ENCODE measurements around the gene CIPC. TPM values are rescaled to one million over a fixed set of nuclear protein-coding genes. Genes with fewer than 3 reads are reported as not detected.

The CIPC gene
- total RNA-seq, 2 donors from 2014 or later: 11.2 to 13.4 TPM

DNA sequence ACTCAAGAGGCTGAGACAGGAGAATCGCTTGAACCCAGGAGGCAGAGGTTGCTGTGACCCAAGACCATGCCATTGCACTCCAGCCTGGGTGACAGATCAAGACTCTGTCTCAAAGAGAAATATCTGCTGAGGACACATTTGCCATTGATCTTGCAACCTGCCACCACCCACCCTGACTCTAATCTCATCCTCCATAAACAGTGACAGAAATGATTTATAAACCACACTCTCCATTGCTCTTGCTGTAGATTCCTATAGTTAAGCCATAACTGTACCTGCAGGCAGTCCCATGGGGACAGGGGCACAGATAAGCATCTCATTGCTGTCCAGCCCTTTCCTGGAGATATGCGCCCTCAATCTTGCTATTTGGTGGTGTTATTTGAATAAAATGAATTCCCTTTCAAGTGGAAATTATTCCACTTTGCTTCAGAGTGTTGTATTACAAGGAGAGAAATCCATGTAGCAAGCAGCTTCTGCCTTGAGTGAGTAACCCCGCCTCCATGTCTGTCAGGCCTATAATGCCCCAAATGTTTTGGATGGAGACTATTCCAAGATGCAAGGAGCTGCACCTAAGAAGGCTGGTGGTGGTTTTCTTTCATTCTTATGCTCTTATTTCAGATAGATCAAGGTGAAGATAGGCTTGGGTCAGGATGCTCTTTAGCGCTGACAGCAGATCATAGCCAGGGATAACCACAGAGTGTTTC lies 46.5 kb downstream of the CIPC start:
- Mint-ChIP-seq H3K36me3 (ENCODE audit: low read depth) (peaks cover 5% of the 10 kb centered on the region), H3K27me3 (peaks cover 76% of the 10 kb centered on the region), H3K4me1 (peaks cover 23% of the 10 kb centered on the region), H3K27ac (no peak overlapping the region), H3K4me3 (no peak overlapping the region)
- ATAC-seq (no peak), DNase-seq (no peak)
- H3K9me3 ChIP-seq (ENCODE audit: control insufficient read depth, low read length, poor library complexity, severe bottlenecking): no peaks in the 10 kb centered on the region

DNA sequence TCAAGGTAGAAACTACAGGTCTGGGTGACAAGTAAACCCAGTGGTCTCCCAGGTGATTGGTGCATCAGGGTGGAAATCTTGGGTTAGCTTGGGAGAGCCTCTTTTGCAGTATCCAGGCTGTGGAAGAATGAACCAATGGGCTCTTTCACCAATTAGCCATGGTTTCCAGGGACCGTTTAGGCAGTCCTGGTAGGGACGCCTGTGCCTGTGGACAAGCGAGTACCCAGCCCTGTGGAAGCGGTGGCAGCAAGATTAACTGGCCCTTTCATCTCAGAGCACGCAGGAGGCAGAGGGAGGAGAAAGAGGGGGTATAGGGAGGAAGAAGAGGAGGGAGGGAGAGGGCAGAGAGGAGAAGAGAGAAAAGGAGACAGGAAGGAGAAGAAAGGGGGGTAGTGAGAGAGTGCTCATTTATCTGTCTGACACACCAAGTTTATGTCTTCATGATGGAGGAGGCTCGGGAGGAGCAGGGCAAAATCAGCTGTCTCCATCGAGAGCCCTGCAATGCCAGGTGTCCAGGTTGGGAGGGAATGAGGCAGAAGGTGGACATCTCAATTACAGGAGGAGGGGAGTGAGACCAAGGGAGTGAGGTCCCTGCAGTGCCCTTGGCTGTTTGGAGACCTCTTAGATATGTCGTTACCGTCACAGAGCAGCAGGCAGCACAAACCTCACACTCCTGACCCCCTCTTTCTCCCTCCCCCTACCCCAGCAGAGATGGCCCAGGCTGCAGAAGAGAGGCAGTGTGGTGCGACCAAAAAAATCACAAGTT lies 48.1 kb downstream of the CIPC start:
- Mint-ChIP-seq H3K27me3 (peaks cover 72% of the 10 kb centered on the region), H3K4me3 (no peak overlapping the region), H3K36me3 (ENCODE audit: low read depth) (peaks cover 5% of the 10 kb centered on the region), H3K4me1 (peaks cover 17% of the 10 kb centered on the region), H3K27ac (no peak overlapping the region)
- no peak for DNase-seq
- no peak for ATAC-seq
- H3K9me3 ChIP-seq (ENCODE audit: control insufficient read depth, low read length, poor library complexity, severe bottlenecking): no peaks in the 10 kb centered on the region

DNA sequence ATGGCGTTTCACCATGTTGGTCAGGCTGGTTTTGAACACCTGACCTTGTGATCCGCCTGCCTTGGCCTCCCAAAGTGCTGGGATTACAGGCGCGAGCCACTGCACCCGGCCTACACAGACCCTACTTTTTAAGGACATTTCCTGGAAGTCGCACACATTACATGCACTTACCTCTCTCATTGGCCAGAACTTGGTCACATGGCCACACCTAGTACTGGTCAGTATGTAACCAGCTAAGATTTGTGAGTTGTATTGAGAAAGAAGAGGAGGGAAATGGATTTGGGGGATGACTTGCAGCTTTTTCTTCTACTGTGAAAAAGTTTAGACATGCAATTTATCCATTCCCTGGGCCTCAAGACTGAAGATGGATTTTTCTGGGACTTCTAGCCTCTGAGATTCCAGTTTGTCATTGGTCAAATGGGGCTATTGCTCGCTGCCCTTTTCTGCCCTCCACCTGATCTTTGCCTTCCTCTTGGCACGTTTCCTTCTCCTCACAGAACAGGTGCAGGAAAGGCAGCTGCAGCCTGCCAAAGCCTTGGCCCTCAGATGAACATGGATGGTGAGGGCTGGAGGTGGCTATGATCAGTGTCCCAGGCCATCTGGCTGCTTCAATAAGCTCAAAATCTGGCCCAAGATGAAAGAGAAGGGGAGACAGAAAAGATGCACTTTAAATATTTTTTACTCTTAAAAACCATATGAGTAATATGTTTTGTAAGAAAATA lies 50.6 kb downstream of the CIPC start:
- Mint-ChIP-seq H3K27ac (no peak overlapping the region), H3K27me3 (peaks cover 68% of the 10 kb centered on the region), H3K36me3 (ENCODE audit: low read depth) (no peaks in the 10 kb centered on the region), H3K4me1 (peaks cover 7% of the 10 kb centered on the region), H3K4me3 (no peak overlapping the region)
- no peak for DNase-seq
- H3K9me3 ChIP-seq (ENCODE audit: control insufficient read depth, low read length, poor library complexity, severe bottlenecking): no peaks in the 10 kb centered on the region
- ATAC-seq: no peak

DNA sequence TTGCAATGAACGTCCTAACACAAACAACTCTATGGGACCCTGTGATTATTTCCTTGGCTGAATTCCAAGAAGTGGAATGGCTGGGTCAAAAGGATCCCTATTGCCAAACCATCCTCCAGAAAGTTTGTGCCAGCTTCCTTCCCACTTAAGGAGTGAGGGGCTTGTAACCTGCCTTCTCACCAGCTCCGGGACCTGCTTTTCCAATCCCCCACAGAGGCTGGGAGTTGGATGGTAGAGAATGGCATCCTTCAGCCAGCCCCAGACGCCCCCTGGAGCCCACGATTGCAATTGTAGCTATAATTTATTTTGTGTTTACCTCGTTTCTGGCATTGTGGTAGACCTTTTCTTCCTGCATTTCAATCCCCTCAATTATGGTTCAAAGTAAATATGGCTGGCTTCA lies 53.2 kb downstream of the CIPC start:
- Mint-ChIP-seq H3K27me3 (peaks cover 67% of the 10 kb centered on the region), H3K36me3 (ENCODE audit: low read depth) (peaks cover 2% of the 10 kb centered on the region), H3K27ac (no peak overlapping the region), H3K4me1 (peaks cover 1% of the 10 kb centered on the region), H3K4me3 (no peak overlapping the region)
- H3K9me3 ChIP-seq (ENCODE audit: control insufficient read depth, low read length, poor library complexity, severe bottlenecking): no peaks in the 10 kb centered on the region
- ATAC-seq (no peak), DNase-seq (no peak)

DNA sequence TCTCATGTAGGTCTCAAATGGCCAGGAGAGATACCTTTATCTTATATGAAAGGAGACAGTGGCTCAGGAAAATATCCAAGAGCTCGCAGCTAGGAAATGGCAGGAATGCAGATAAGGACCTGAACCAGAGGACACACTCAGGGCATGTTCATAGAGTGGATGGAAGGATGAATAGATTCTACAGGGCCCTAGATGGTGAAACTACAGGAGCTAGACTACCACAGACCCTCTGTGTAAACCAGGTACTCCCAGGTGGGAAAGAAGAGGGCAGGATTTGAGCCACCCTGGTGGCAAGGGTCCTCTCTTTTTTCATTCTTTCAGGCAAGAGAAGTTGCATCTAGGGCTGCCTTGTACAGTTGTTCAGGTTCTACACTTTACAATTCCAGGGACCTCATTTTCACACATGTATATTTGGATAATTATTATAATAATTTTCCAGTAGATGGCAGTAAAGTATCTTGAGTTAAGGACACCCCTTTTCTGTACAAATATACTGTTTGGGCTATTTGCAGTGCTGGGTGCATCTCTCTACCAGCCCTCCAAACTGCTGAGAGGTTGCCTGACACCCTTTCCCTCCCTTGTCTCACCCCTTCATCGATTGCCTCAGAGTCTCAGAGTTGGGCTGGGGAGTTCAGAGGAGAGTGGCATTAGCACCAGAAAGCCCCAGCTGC lies 54.0 kb downstream of the CIPC start:
- H3K4me1 Mint-ChIP-seq: no peaks in the 10 kb centered on the region
- DNase-seq: no peak
- H3K4me3 Mint-ChIP-seq: no peak overlapping the region
- H3K9me3 ChIP-seq (ENCODE audit: control insufficient read depth, low read length, poor library complexity, severe bottlenecking): no peaks in the 10 kb centered on the region
- ATAC-seq: peak; percentile 59
- peaks cover 67% of the 10 kb centered on the region for H3K27me3 Mint-ChIP-seq
- peaks cover 2% of the 10 kb centered on the region for H3K36me3 Mint-ChIP-seq (ENCODE audit: low read depth)
- H3K27ac Mint-ChIP-seq: no peak overlapping the region

DNA sequence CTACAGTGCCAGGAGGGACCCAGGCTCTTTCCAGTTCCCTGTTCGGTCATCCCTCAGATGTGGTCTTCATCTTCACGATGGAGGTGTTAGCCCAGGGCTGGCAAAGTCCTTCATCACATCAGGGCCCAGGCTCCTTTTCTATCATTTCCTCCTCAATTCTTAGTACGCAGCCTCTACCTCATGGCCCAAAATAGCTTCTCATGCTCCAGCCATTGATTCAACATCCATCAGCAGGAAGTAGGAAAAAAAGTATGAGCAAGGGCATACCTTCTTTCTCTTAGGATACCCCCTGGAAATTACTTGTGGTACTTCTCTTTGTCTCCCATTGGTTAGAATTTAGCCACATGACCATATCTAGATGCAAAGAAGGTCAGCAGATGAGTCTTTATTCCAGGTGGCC lies 55.7 kb downstream of the CIPC start:
- Mint-ChIP-seq H3K27me3 (peaks cover 74% of the 10 kb centered on the region), H3K27ac (no peak overlapping the region), H3K4me3 (no peak overlapping the region), H3K4me1 (no peaks in the 10 kb centered on the region), H3K36me3 (ENCODE audit: low read depth) (peaks cover 5% of the 10 kb centered on the region)
- DNase-seq (no peak), ATAC-seq (no peak)
- no peaks in the 10 kb centered on the region for H3K9me3 ChIP-seq (ENCODE audit: control insufficient read depth, low read length, poor library complexity, severe bottlenecking)

DNA sequence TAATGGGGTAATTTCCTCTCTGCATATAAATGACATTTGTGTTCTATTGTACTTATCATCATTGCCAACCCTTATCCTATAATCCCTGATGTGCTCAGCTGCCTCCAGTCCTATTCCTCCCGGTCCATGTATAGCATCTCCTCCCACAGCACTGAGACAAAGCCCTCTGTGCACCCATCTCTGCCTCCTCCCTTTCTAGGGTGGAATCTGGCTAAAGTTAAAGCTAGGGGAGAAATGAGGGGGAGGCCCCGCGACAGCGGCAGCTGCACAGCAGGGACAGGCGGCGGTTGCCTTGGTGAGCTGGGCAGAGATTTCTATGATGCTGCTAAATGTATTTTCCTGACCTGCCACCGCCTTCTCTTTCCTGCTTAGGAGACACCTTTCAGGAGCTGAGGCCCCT lies 56.4 kb downstream of the CIPC start:
- Mint-ChIP-seq H3K36me3 (ENCODE audit: low read depth) (peaks cover 5% of the 10 kb centered on the region), H3K4me3 (no peak overlapping the region), H3K27ac (no peak overlapping the region), H3K27me3 (peaks cover 74% of the 10 kb centered on the region), H3K4me1 (no peaks in the 10 kb centered on the region)
- no peak for DNase-seq
- H3K9me3 ChIP-seq (ENCODE audit: control insufficient read depth, low read length, poor library complexity, severe bottlenecking): no peaks in the 10 kb centered on the region
- no peak for ATAC-seq

DNA sequence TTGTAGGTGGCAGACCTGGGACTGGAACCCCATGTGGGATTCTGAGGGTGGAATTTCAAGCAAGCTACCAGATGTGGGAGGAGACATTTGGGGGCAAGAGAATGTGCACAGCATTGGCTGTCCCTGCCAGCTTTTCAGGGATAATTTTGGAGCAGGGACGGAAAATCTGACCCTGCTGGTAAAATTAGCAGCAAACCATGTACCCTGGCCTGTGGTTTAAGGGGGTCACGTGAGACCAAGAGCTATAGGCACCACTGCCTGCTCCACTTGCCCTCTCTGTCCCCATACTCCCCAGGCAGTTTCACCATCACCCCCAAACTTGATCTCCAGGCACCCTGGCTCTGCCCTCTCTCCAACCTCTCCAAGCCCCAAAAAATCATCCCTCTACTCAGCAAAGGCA lies 57.0 kb downstream of the CIPC start:
- Mint-ChIP-seq H3K4me3 (no peak overlapping the region), H3K36me3 (ENCODE audit: low read depth) (peaks cover 5% of the 10 kb centered on the region), H3K4me1 (no peaks in the 10 kb centered on the region), H3K27ac (no peak overlapping the region), H3K27me3 (peaks cover 72% of the 10 kb centered on the region)
- DNase-seq (no peak), ATAC-seq (no peak)
- no peaks in the 10 kb centered on the region for H3K9me3 ChIP-seq (ENCODE audit: control insufficient read depth, low read length, poor library complexity, severe bottlenecking)

DNA sequence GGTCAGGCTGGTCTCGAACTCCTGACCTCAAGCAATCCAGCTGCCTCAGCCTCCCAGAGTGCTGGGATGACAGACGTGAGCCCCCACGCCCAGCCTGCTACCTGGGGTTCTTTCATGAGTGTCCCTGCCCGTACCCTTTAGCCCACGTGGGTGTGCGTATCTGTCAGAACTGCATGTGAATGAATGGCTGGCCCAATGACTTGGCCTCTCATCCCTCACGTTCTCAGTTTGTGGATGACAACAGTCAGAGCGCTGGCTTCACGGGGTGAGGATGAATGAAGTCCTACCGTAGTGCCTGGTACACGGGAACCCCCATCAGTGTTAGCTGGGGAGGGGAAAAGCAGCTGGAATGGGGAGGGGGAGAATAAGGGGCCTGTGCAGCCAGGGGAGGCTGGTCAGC lies 59.7 kb downstream of the CIPC start:
- no peak overlapping the region for H3K27ac Mint-ChIP-seq
- peaks cover 2% of the 10 kb centered on the region for H3K4me1 Mint-ChIP-seq
- H3K4me3 Mint-ChIP-seq: no peak overlapping the region
- ATAC-seq (no peak), DNase-seq (no peak)
- H3K36me3 Mint-ChIP-seq (ENCODE audit: low read depth): peaks cover 5% of the 10 kb centered on the region
- peaks cover 78% of the 10 kb centered on the region for H3K27me3 Mint-ChIP-seq
- no peaks in the 10 kb centered on the region for H3K9me3 ChIP-seq (ENCODE audit: control insufficient read depth, low read length, poor library complexity, severe bottlenecking)

DNA sequence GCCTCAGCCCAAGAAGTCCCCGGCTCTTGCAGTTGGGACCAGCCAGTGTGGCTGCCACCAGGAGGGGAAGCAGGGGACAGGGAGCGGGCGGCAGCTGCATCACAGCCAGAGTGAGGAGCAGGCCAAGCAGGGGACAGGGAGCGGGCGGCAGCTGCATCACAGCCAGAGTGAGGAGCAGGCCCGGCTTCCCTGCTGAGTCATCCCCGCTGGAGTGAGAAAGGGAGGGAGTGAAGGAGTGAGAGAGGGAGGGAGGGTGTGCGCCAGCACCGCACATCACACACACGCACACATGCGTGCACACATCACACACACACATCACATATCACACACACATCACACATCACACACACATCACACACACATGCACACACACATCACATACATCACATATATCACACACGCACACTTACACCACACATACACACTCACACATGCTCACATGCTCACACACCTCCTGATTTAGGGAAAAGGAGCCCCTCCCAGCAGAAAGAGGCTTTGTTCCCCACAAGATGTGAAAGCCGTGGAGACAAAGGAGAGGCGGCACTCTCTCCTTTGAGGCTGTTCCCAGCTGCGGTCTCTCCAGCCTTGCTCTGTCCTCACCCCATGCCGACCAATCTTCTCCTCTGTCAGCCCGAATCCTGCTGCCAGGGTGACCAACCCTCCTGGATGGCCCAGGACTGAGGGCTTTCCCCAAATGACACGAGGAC lies 60.3 kb downstream of the CIPC start:
- H3K27me3 Mint-ChIP-seq: peaks cover 73% of the 10 kb centered on the region
- no peaks in the 10 kb centered on the region for H3K9me3 ChIP-seq (ENCODE audit: control insufficient read depth, low read length, poor library complexity, severe bottlenecking)
- H3K27ac Mint-ChIP-seq: no peak overlapping the region
- H3K36me3 Mint-ChIP-seq (ENCODE audit: low read depth): peaks cover 5% of the 10 kb centered on the region
- ATAC-seq (no peak), DNase-seq (no peak)
- peaks cover 2% of the 10 kb centered on the region for H3K4me1 Mint-ChIP-seq
- H3K4me3 Mint-ChIP-seq: no peak overlapping the region

DNA sequence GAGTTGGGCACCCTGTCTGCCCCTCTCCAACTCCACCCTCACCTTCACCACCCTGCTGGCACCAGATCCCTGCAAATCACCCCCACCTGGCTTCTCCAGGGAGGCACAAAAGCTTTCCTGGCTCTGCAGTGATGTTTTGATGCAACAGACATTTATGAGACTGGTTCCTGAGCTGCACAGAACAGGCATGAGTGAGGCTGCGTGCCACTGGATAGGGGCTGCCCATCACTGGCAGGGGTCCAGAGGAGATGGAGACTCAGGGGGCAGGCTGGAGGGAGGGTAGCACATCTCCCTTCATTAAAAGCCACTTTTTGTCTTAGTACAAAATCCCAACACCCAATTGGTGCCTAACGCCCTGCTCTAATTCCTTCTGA lies 60.8 kb downstream of the CIPC start:
- ATAC-seq: no peak
- H3K4me3 Mint-ChIP-seq: no peak overlapping the region

DNA sequence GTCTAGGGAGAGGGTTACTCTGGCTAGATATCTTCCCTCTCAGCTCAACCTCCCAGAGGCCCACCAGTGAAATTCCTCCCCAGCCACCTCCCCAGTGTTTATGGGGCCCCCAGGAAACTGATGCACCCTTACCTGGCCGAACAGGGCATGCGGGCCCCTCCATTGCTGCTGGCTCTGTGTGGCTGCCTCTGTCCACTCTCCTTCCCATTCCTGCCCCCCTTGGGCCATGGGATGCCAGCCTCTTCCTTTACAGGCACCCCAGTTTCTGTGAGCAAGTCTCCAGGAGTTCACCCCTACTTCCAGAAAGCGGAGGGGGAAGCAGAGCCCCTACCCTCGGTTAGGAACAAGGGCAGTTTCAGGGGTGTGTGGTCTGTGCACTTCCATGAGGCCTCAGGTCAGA lies 63.0 kb downstream of the CIPC start:
- ATAC-seq (no peak), DNase-seq (no peak)
- Mint-ChIP-seq H3K36me3 (ENCODE audit: low read depth) (peaks cover 6% of the 10 kb centered on the region), H3K27ac (no peak overlapping the region), H3K27me3 (peaks cover 61% of the 10 kb centered on the region), H3K4me3 (no peak overlapping the region), H3K4me1 (peaks cover 2% of the 10 kb centered on the region)
- no peaks in the 10 kb centered on the region for H3K9me3 ChIP-seq (ENCODE audit: control insufficient read depth, low read length, poor library complexity, severe bottlenecking)

More for the DNA sequence above, 60.8 kb downstream of the CIPC start:
- Mint-ChIP-seq H3K27me3 (peaks cover 67% of the 10 kb centered on the region), H3K4me1 (peaks cover 2% of the 10 kb centered on the region), H3K36me3 (ENCODE audit: low read depth) (peaks cover 5% of the 10 kb centered on the region), H3K27ac (no peak overlapping the region)
- no peaks in the 10 kb centered on the region for H3K9me3 ChIP-seq (ENCODE audit: control insufficient read depth, low read length, poor library complexity, severe bottlenecking)
- no peak for DNase-seq
